GM21576 (cell line): ENCODE results near the gene SOX30.

Experiments used
- ATAC-seq: cut with Tn5 transposase; IDR thresholded peaks from one replicate; pipeline ENCODE4 v1.9.1; 2021; ENCODE audit warnings: mild to moderate bottlenecking, moderate library complexity; ENCODE audit not compliant: unreplicated experiment

SOX30 gene

DNA sequence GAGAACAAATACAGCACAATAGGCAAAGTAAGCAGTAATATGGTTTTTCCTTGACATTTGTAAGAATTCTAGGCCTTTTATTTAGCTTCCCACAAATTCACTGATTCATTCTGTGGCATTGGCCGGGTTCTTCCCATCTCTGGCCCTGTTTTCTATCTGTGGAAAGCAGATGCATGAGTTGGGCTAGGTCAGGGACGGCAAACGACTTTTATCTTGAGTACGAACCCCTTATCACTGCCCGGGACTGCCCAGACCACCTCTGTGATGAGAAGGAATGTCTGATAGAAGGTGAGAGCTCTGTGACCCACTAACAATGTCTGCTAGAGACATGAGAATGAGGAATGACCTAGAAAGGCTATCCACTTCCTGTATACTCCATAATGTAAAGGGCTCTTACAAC, 41.2 kb downstream of the SOX30 start:
- ATAC-seq: no peak

DNA sequence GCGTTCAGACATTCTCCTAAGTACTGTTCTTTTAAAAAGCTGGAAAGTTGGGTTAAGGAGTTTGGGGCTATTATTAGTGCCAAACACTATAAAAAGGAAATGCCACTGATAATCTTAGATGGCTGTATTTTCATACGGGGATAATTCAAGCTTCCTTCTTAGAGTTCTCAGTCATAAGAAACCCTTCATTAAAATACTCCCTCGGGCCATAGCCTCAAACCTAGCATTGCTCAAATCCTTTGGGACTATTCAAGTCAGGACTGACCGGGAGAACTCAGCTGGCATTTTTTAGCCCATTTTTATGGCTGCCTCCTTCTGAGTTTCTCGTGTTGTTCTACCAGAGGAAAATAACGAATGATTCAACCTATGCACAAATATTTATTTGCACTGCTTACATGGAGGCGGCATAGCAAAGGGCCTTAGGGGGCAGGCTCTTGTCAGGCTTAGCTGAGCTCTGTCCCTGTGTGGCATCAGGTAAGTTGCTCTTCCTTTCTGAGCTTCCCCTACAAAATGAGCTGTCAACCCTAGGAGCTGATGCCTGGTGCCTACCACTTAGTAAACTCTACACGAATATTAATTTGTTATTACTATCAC, 43.2 kb downstream of the SOX30 start:
- no peak for ATAC-seq

DNA sequence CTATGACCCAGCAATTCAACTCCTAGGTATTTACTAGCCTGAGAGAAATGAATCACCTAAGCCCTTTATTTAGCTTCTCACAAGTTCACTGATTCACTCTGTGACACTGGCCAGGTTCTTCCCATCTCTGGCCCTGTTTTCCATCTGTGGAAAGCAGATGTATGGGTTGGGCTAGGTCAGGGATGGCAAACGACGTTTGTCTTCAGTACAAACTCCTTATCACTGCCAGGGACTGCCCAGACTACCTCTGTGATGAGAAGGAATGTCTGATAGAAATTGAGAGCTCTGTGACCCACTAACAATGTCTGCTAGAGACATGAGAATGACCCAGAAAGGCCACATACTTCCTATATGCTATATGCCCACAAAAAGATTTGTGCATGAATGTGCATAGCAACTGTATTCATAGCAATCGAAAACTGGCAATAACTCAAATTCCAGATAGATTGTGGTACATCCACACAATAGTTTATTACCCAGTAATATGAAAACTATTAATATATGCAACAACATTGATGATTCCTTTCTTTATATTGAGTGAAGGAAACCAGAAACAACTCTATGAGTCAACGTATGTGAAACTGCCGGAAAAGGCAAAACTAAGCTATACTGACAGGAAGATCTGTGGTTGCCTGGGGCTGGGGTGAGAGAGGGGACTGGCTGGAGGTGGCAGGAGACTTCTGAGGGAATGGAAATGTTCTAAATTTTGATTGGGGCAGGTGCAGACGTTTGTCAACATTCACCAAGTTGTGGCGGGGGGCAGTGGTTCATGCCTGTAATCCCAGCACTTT, 44.7 kb downstream of the SOX30 start:
- ATAC-seq: no peak

DNA sequence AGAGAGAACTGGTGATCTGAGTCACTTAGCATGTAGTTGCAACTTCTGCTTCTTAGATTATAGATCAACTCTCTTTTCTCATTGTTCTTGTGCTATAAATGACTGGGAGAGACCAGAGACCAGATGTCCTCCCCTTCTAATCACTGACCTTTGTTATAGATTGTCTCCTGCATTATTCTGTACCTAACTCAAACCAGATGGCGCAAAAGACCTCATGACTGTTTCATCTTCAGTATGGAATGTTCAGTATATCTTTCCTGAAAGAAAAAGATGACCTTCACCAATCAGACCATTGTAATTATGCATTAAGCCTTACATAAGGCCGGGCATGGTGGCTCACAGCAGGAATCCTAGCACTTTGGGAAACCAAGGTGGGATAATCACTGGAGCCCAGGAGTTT, 46.2 kb downstream of the SOX30 start:
- ATAC-seq: no peak

GRCh38 chr5:157603333-157604190, 48.7 kb downstream of the SOX30 start:
- peak; percentile 43 for ATAC-seq

- peak; percentile 59 for ATAC-seq
These were observed 49.7 kb downstream of the SOX30 start for GRCh38 chr5:157602505-157602904.

DNA sequence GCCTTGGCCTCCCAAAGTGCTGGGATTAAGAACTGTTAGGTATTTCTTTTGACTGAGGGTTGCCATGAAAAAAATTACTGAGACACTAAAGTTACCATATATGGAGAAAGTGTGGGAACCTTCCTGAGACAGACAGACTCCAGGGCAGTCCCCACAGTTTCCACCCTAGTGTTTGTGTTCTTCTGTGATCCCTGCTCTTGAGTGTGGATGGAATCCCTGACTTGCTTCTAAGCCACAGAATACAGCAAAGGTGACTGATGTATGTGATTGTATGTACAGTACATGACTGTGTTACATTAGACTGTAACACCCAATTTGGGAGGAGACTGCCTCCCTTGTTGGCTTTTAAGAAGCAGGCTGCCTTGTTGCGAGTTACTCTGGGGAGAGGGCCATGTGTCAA, 52.0 kb downstream of the SOX30 start:
- no peak for ATAC-seq

GRCh38 chr5:157599565-157599964, 52.7 kb downstream of the SOX30 start:
- no peak for ATAC-seq

GRCh38 chr5:157598350-157598936, 53.8 kb downstream of the SOX30 start:
- ATAC-seq: no peak

DNA sequence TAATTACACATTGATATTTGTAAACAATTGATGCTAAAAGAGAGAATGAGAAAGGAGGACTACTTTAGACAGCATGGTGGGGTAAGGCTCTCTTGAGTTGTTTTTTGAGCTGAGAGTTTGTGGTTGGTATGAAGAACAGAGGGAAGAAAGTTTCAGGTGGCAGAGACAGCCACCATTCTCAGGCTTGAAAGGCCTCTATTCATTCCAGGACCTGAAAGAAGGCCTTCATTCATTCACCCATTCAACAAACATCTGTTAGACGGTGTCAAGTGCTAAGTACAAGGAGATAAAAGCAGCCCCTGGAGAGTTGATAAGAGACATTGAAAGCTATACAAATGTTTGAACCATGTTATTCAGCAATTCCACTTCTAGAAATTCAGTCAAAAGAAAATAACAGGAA, 55.0 kb downstream of the SOX30 start:
- no peak for ATAC-seq

GRCh38 chr5:157596487-157596886, 55.8 kb downstream of the SOX30 start:
- peak; percentile 88 for ATAC-seq

GRCh38 chr5:157594675-157595459, 57.4 kb downstream of the SOX30 start:
- no peak for ATAC-seq

- no peak for ATAC-seq
These were observed 58.0 kb downstream of the SOX30 start for GRCh38 chr5:157594257-157594656.

DNA sequence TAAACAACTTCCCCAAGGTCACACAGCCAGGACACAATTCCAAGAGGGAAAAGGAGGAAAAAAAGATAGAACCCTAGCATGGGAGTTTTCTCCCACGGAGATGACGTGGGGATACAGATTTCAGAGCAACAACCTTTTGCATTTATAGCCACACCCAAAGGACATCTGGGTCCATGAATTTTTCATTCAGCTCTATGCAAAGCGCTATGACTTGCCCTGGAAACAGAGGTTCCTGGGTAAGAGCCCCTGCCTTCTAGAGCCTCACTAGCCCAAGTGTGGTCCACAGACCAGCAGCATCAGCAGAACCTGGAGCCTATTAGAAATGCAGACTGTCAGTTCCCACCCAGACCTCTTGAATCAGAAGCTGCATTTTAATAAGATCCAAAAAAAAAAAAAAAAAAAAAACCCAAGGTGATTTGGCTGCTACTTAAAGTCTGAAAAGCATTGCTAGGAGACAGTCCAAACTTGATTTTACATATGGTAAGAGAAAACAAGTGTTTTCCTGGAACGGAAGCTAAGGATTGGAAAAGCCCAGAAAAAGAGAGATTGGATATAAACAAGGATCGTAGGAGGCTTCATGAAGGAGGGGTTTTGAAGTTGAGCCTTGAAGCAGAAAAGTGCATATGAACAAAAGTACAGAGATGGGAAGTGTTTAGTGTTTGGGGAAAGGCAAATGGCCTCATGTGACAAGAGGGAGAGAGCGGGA, 59.0 kb downstream of the SOX30 start:
- ATAC-seq: no peak

DNA sequence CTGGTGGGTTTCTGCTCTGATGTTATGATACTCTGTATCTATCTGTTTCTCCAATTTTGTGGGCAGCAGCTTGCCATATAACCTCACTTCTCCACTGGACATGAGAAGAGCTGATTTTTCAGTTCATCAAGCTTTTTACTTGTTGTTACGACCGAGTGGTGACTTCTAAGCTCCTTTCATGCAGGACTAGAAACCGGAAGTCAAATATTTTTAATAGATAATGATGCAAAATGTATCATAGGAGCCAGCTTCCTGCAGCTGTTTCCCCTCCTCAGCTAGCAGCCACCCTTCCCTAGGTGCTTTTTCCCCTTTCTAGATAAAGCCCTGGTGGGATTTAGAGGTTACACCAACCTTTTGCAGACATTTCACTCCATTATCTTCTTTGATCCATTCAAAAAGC, 59.6 kb downstream of the SOX30 start:
- ATAC-seq: no peak

GRCh38 chr5:157590478-157590877, 61.8 kb downstream of the SOX30 start:
- ATAC-seq: no peak

DNA sequence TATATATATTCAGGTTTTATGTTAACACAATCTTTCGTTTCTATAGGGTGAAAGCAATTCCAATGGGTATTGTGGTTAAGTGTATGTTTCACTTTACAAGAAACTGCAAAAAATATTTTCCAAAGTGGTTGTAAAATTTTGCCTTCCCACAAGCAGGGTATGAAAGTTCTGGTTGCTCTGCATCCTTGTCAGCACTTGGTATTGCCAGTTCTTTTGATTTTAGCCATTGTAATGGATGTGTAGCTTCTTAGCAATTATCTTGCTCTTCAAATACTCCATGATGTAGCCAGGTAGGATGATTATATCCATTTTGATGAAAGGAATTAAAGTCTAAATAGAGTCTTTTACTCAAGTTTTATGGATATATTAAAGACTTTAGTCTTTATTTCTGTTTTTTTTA, 67.6 kb downstream of the SOX30 start:
- no peak for ATAC-seq

DNA sequence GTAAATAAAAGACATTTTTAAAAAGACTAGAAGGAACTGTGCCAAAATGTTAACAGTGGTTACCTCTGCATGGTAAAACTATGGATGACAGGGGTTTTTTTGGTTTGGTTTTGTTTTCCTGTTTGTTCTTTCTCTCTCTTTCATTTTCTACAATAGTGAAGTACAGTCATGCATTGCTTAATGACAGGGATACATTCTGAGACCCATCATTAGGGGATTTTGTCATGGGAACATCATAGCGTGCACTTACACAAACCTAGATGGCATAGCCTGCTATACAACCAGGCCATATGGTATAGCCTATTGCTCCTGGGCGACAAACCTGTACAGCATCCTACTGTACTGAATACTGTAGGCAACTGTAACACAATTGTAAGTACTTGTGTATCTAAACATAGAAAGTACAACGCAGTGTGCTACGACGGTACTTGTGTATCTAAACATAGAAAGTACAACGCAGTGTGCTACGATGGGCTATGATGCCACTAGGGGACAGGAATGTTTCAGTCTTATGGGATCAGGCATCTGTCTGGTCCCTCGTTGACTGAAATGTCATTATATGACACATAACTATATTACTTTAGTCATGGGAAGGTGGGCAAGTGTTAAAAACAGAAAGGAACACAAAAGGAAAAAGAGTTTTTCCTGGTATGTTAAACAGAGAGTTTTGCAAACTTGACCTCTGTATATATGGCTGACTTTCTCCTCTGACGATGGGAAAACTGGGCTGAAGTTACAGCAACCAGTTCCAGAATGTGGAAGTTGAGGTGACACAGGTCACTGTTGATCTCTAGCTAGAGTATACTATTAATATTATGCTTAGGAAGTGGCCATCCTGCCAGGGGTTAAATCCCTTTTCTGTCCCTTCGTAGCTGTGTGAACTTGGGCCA, 69.3 kb downstream of the SOX30 start:
- ATAC-seq: no peak

- no peak for ATAC-seq
These were observed 70.3 kb downstream of the SOX30 start for GRCh38 chr5:157581901-157582300.
